NCI-H187 treated with DMSO at 0.1 percent for 48 hours (cell line): ENCODE results near the gene ZNF521.
A peak's percentile ranks its signal among the peaks of the same experiment; 100 is the strongest.

Experiments
- DNase-seq: peaks from one replicate; lab custom pipeline; 2025; lab: John Stamatoyannopoulos, UW

Gene ZNF521

GRCh38 chr18:25075783-25076182 is 276.2 kb downstream of the ZNF521 start:
- DNase-seq: no peak

GRCh38 chr18:25075331-25075730 is 276.6 kb downstream of the ZNF521 start:
- no peak for DNase-seq

GRCh38 chr18:25074925-25075324 is 277.0 kb downstream of the ZNF521 start:
- DNase-seq: no peak

GRCh38 chr18:25072205-25072604 is 279.8 kb downstream of the ZNF521 start:
- no peak for DNase-seq

- no peak for DNase-seq
Observed at GRCh38 chr18:25067275-25068025, 284.5 kb downstream of the ZNF521 start.

GRCh38 chr18:25066516-25066915 is 285.4 kb downstream of the ZNF521 start:
- no peak for DNase-seq

- no peak for DNase-seq
Observed at GRCh38 chr18:25062720-25063119, 289.2 kb downstream of the ZNF521 start.

GRCh38 chr18:25061395-25061794 is 290.6 kb downstream of the ZNF521 start:
- peak; percentile 83 for DNase-seq

GRCh38 chr18:25058521-25058920 is 293.4 kb downstream of the ZNF521 start:
- DNase-seq: no peak

GRCh38 chr18:25057491-25058050 is 294.4 kb downstream of the ZNF521 start:
- DNase-seq: no peak

GRCh38 chr18:25056429-25056828 is 295.5 kb downstream of the ZNF521 start:
- no peak for DNase-seq

GRCh38 chr18:25055076-25055475 is 296.9 kb downstream of the ZNF521 start:
- DNase-seq: no peak

- DNase-seq: no peak
Observed at GRCh38 chr18:25053466-25053865, 298.5 kb downstream of the ZNF521 start.

- DNase-seq: no peak
Observed at GRCh38 chr18:25052511-25052921, 299.4 kb downstream of the ZNF521 start.

- no peak for DNase-seq
Observed at GRCh38 chr18:25050605-25051004, 301.4 kb downstream of the ZNF521 start.

- no peak for DNase-seq
Observed at GRCh38 chr18:25047983-25048382, 304.0 kb downstream of the ZNF521 start.

GRCh38 chr18:25047421-25047820 is 304.5 kb downstream of the ZNF521 start:
- DNase-seq: no peak

- DNase-seq: no peak
Observed at GRCh38 chr18:25044694-25045093, 307.3 kb downstream of the ZNF521 start.

- DNase-seq: no peak
Observed at GRCh38 chr18:25043104-25043503, 308.9 kb downstream of the ZNF521 start.

GRCh38 chr18:25042641-25043051 is 309.3 kb downstream of the ZNF521 start:
- no peak for DNase-seq

GRCh38 chr18:25039781-25040180 is 312.2 kb downstream of the ZNF521 start:
- DNase-seq: no peak

GRCh38 chr18:25038261-25038660 is 313.7 kb downstream of the ZNF521 start:
- no peak for DNase-seq

GRCh38 chr18:25033747-25034471 is 318.1 kb downstream of the ZNF521 start:
- DNase-seq: no peak
